ENCODE measurements around the gene CDC42BPB. TPM values are rescaled to one million over a fixed set of nuclear protein-coding genes. Genes with fewer than 3 reads are reported as not detected.

The CDC42BPB gene
- total and polyA plus RNA-seq, 2 of the 13 experiments (the other 11 are each of a cell fraction or from before 2014, with no cell fraction given), result 19.7 to 32.3 TPM

DNA sequence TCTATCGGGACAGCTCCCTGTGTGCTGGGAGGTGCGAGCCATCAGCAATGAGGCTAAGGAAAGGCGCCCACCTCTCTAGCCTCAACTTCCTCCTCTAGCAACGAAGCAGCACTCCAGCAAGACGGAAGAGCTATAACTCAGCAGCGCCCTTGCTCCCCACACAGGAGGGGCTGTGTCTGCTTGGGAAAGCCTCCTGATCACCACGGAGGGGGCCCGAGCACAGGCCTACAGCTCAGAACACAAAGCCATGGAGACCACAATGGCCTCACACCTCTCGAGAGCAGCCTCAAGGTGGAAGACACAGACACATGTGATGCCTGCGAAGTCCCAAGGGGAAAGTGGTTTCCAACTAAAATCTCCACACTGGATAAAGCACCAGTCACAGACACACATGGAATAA is 60.4 kb downstream of the CDC42BPB start:
- Histone ChIP-seq H3K9me3 (ENCODE audit: low read length) (no peaks in the 10 kb centered on the region), H3K4me2 (ENCODE audit: low read depth, low read length) (no peak overlapping the region), H3K4me3 (replicated peaks in 1 of 3; ENCODE audit: insufficient read depth in 1 of 3, low read depth in 2 of 3, low read length in 3 of 3) (no peak overlapping the region), H4K20me1 (ENCODE audit: insufficient read depth, low read length) (no peaks in the 10 kb centered on the region), H3K27me3 (ENCODE audit: control insufficient read depth in 1 of 2, insufficient read depth in 2 of 2, low read length in 2 of 2) (no peaks in the 10 kb centered on the region; a peak in 1 of 5 replicates), H3K79me2 (ENCODE audit: insufficient read depth, low read length) (no peaks in the 10 kb centered on the region), H3K36me3 (replicated peaks in 1 of 2; ENCODE audit: control insufficient read depth in 1 of 2, insufficient read depth in 2 of 2, low read length in 2 of 2) (peaks cover 19 to 43% of the 10 kb centered on the region in 2 experiments; a peak in 4 of 5 replicates), H3K27ac (ENCODE audit: extremely low read length, insufficient read depth, low read length) (no peak overlapping the region), H3K9ac (ENCODE audit: insufficient read depth, low read depth, low read length) (no peak overlapping the region), H2AFZ (ENCODE audit: low read length) (no peak overlapping the region), H3K4me1 (ENCODE audit: insufficient read depth, low read length) (no peaks in the 10 kb centered on the region)
- DNase-seq (ENCODE audit: low spot score), result no peak
- POLR2A ChIA-PET, result no interaction called here
- FAIRE-seq, result no peak
- no peak for ATAC-seq
- no TSS peak for BruUV-seq (replicated peaks)
- WGBS (ENCODE audit: low lambda C conversion rate), result 85% methylated on average over 7 of the region's 10 CpGs
- in situ Hi-C loops (cut with HindIII; ENCODE audit: extremely low pct_ligation_motif_present, low pct_unique_long_range_greater_than_20kb) (no loop called here), intact Hi-C loops (cut with micrococcal nuclease; ENCODE audit: unreplicated experiment) (no loop called here)
- TF ChIP-seq ZSCAN30 (CRISPR knock-in tag; IDR thresholded peaks at IDR 0.05) (no peak), ZBTB42 (CRISPR knock-in tag; IDR thresholded peaks at IDR 0.05) (no peak), MXI1 (IDR thresholded peaks at IDR 0.05; ENCODE audit: borderline replicate concordance, low read depth, low read length) (no peak)
- TF ChIP-seq, protein P1, sequence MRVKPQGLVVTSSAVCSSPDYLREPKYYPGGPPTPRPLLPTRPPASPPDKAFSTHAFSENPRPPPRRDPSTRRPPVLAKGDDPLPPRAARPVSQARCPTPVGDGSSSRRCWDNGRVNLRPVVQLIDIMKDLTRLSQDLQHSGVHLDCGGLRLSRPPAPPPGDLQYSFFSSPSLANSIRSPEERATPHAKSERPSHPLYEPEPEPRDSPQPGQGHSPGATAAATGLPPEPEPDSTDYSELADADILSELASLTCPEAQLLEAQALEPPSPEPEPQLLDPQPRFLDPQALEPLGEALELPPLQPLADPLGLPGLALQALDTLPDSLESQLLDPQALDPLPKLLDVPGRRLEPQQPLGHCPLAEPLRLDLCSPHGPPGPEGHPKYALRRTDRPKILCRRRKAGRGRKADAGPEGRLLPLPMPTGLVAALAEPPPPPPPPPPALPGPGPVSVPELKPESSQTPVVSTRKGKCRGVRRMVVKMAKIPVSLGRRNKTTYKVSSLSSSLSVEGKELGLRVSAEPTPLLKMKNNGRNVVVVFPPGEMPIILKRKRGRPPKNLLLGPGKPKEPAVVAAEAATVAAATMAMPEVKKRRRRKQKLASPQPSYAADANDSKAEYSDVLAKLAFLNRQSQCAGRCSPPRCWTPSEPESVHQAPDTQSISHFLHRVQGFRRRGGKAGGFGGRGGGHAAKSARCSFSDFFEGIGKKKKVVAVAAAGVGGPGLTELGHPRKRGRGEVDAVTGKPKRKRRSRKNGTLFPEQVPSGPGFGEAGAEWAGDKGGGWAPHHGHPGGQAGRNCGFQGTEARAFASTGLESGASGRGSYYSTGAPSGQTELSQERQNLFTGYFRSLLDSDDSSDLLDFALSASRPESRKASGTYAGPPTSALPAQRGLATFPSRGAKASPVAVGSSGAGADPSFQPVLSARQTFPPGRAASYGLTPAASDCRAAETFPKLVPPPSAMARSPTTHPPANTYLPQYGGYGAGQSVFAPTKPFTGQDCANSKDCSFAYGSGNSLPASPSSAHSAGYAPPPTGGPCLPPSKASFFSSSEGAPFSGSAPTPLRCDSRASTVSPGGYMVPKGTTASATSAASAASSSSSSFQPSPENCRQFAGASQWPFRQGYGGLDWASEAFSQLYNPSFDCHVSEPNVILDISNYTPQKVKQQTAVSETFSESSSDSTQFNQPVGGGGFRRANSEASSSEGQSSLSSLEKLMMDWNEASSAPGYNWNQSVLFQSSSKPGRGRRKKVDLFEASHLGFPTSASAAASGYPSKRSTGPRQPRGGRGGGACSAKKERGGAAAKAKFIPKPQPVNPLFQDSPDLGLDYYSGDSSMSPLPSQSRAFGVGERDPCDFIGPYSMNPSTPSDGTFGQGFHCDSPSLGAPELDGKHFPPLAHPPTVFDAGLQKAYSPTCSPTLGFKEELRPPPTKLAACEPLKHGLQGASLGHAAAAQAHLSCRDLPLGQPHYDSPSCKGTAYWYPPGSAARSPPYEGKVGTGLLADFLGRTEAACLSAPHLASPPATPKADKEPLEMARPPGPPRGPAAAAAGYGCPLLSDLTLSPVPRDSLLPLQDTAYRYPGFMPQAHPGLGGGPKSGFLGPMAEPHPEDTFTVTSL (CRISPR knock-in tag; IDR thresholded peaks at IDR 0.05; ENCODE audit: borderline replicate concordance), result no peak
- TF ChIP-seq, protein P2, sequence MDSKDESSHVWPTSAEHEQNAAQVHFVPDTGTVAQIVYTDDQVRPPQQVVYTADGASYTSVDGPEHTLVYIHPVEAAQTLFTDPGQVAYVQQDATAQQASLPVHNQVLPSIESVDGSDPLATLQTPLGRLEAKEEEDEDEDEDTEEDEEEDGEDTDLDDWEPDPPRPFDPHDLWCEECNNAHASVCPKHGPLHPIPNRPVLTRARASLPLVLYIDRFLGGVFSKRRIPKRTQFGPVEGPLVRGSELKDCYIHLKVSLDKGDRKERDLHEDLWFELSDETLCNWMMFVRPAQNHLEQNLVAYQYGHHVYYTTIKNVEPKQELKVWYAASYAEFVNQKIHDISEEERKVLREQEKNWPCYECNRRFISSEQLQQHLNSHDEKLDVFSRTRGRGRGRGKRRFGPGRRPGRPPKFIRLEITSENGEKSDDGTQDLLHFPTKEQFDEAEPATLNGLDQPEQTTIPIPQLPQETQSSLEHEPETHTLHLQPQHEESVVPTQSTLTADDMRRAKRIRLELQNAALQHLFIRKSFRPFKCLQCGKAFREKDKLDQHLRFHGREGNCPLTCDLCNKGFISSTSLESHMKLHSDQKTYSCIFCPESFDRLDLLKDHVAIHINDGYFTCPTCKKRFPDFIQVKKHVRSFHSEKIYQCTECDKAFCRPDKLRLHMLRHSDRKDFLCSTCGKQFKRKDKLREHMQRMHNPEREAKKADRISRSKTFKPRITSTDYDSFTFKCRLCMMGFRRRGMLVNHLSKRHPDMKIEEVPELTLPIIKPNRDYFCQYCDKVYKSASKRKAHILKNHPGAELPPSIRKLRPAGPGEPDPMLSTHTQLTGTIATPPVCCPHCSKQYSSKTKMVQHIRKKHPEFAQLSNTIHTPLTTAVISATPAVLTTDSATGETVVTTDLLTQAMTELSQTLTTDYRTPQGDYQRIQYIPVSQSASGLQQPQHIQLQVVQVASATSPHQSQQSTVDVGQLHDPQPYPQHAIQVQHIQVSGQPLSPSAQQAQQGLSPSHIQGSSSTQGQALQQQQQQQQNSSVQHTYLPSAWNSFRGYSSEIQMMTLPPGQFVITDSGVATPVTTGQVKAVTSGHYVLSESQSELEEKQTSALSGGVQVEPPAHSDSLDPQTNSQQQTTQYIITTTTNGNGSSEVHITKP (CRISPR knock-in tag; IDR thresholded peaks at IDR 0.05; ENCODE audit: low read depth), result no peak
- TF ChIP-seq, protein P3, sequence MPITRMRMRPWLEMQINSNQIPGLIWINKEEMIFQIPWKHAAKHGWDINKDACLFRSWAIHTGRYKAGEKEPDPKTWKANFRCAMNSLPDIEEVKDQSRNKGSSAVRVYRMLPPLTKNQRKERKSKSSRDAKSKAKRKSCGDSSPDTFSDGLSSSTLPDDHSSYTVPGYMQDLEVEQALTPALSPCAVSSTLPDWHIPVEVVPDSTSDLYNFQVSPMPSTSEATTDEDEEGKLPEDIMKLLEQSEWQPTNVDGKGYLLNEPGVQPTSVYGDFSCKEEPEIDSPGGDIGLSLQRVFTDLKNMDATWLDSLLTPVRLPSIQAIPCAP (CRISPR knock-in tag; IDR thresholded peaks at IDR 0.05; ENCODE audit: low read depth), result no peak
- CTCF ChIA-PET (ENCODE audit: low intra/inter-chr PET ratio, low total read pairs), result no interaction called here
